GM23248 (cell line): ENCODE measurements around the gene CD83. TPM values are rescaled to one million over a fixed set of nuclear protein-coding genes. Genes with fewer than 3 reads are reported as not detected.
A peak's percentile ranks its signal among the peaks of the same experiment; 100 is the strongest.

Experiments used
- DNase-seq: peaks from one replicate; pipeline ENCODE4 v3.0.0-alpha.2; 2015
- H2AFZ ChIP-seq: fragments of 200-600 bp; sonication (generic); 2 replicates; pipeline ENCODE4 v1.6.1; 2016; ENCODE audit warnings: antibody characterized with exemption
- H3F3A ChIP-seq: fragments of 200-600 bp; sonication (generic); 2 replicates; pipeline ENCODE4 v1.6.1; 2016; ENCODE audit warnings: mild to moderate bottlenecking, antibody characterized with exemption, mixed run types; ENCODE audit not compliant: insufficient read depth
- H3K27ac ChIP-seq: fragments of 200-600 bp; sonication (generic); 2 replicates; pipeline ENCODE4 v1.5.1; 2016; ENCODE audit warnings: mild to moderate bottlenecking
- H3K27me3 ChIP-seq: fragments of 200-600 bp; sonication (generic); replicated peaks from 2 replicates; pipeline ENCODE4 v1.6.1; 2016; ENCODE audit warnings: mild to moderate bottlenecking; ENCODE audit not compliant: insufficient read depth
- H3K36me3 ChIP-seq: fragments of 200-600 bp; sonication (generic); 2 replicates; pipeline ENCODE4 v1.6.1; 2016; ENCODE audit warnings: low read depth, mild to moderate bottlenecking
- H3K4me1 ChIP-seq: fragments of 200-600 bp; sonication (generic); 2 replicates; pipeline ENCODE4 v1.6.1; 2016; ENCODE audit warnings: mild to moderate bottlenecking; ENCODE audit not compliant: insufficient read depth
- H3K4me2 ChIP-seq: fragments of 200-600 bp; sonication (generic); one replicate; pipeline ENCODE4 v1.6.1; 2016; ENCODE audit warnings: mild to moderate bottlenecking; ENCODE audit not compliant: unreplicated experiment
- H3K4me3 ChIP-seq: fragments of 200-600 bp; sonication (generic); 2 replicates; pipeline ENCODE4 v1.5.1; 2016; ENCODE audit warnings: mild to moderate bottlenecking
- H3K79me2 ChIP-seq: fragments of 200-600 bp; sonication (generic); 2 replicates; pipeline ENCODE4 v1.6.1; 2016; ENCODE audit warnings: mild to moderate bottlenecking; ENCODE audit not compliant: insufficient read depth
- H3K9ac ChIP-seq: fragments of 200-600 bp; sonication (generic); 2 replicates; pipeline ENCODE4 v1.6.1; 2016; ENCODE audit warnings: mild to moderate bottlenecking
- H3K9me2 ChIP-seq: fragments of 200-600 bp; sonication (generic); 2 replicates; pipeline ENCODE4 v1.6.1; 2016; ENCODE audit warnings: mixed run types, mild to moderate bottlenecking, moderate library complexity; ENCODE audit not compliant: insufficient read depth
- H3K9me3 ChIP-seq: fragments of 200-600 bp; sonication (generic); one replicate; pipeline ENCODE4 v1.6.1; 2017; ENCODE audit warnings: low read depth
- H4K20me1 ChIP-seq: fragments of 200-600 bp; sonication (generic); 2 replicates; pipeline ENCODE4 v1.6.0; 2016; ENCODE audit not compliant: insufficient read depth
- EZH2 ChIP-seq: fragments of 200-600 bp; sonication (generic); IDR thresholded peaks from 2 replicates; pipeline ENCODE4 v1.6.1; 2018; ENCODE audit warnings: antibody characterized with exemption, mild to moderate bottlenecking; ENCODE audit not compliant: insufficient read depth, poor library complexity, severe bottlenecking
- EZH2phosphoT487 ChIP-seq: fragments of 200-600 bp; sonication (generic); IDR thresholded peaks from 2 replicates; pipeline ENCODE4 v1.6.1; 2018; ENCODE audit warnings: antibody characterized with exemption, moderate library complexity, mild to moderate bottlenecking, low read depth; ENCODE audit not compliant: insufficient read depth
- WGBS, 2 experiments: methylation state at CpG; one replicate each; pipeline ENCODE4 v1.1.6; 2015 to 2017; ENCODE audit warnings: low lambda C conversion rate in 2 of 2, low coverage in 1 of 2; ENCODE audit errors: missing lambda C conversion rate in 2 of 2; 5-methylcytosine and 5-hydroxymethylcytosine counted together
- in situ Hi-C: fragments of 300-500 bp; cut with MboI; formaldehyde crosslinking; loops from 2 replicates; pipeline ENCODE4 v1.15.0; 2020
- polyA plus RNA-seq: library from polyadenylated mRNA; unstranded; fragments of >200 nt; fragmentation: Nextera tagmentation; extraction: Ambion mirVana; gene quantifications from 2 replicates; pipeline ENCODE4 v1.2.1, GENCODE V29; 2016
- small RNA-seq: library from RNA; depleted of rRNA; stranded (forward); fragments of <200 nt; gene quantifications from one replicate; pipeline ENCODE3, GENCODE V24; 2014; ENCODE audit warnings: low read depth, low replicate concordance
- total RNA-seq: library from RNA; depleted of rRNA; stranded (reverse); fragments of >200 nt; shearing (Covaris generic); gene quantifications from 2 replicates; pipeline ENCODE4 v1.2.3, GENCODE V29; 2014; rRNA removed

CD83 gene
- total and polyA plus RNA-seq, 2 experiments from 2014 or later: 1.2 to 1.5 TPM

DNA sequence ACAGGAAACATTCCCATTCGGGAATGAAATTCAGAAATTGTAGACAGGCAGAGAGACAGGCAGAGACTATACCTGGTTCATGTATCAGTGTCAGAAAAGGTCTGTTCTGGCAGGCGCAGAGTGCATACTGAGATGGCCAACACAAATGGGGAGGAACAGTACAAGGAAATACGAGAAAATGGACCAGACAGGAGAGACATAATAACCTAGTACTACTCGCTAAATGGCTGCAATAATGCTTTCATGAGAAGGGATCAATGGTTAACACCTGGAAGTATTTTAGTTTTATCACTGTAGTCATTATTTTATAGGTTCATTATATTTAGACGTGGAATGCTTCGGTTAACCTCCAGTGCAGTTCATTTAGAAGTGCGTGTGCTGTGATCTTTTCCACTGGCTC lies 58.9 kb downstream of the CD83 start:
- H3K4me2 ChIP-seq: no peak overlapping the region
- no peaks in the 10 kb centered on the region for H3K9me2 ChIP-seq
- H2AFZ ChIP-seq: no peak overlapping the region
- H3K27ac ChIP-seq: no peak overlapping the region
- in situ Hi-C loops: no loop called here
- H3K4me1 ChIP-seq: 0 out of 2 replicates have a peak, but pooled peaks cover 9% of the 10 kb centered on the region
- H3K9ac ChIP-seq: no peak overlapping the region
- H3K79me2 ChIP-seq: no peaks in the 10 kb centered on the region
- no peak overlapping the region for H3K4me3 ChIP-seq
- no peaks in the 10 kb centered on the region for H3K27me3 ChIP-seq
- H3K36me3 ChIP-seq: no peaks in the 10 kb centered on the region
- no peaks in the 10 kb centered on the region for H4K20me1 ChIP-seq
- TF ChIP-seq EZH2phosphoT487: no peak
- TF ChIP-seq EZH2: no peak
- WGBS, 2 experiments: 70 to 77% methylated on average over 7 of the region's 7 CpGs
- H3K9me3 ChIP-seq: no peaks in the 10 kb centered on the region
- no peaks in the 10 kb centered on the region for H3F3A ChIP-seq
- no peak for DNase-seq

DNA sequence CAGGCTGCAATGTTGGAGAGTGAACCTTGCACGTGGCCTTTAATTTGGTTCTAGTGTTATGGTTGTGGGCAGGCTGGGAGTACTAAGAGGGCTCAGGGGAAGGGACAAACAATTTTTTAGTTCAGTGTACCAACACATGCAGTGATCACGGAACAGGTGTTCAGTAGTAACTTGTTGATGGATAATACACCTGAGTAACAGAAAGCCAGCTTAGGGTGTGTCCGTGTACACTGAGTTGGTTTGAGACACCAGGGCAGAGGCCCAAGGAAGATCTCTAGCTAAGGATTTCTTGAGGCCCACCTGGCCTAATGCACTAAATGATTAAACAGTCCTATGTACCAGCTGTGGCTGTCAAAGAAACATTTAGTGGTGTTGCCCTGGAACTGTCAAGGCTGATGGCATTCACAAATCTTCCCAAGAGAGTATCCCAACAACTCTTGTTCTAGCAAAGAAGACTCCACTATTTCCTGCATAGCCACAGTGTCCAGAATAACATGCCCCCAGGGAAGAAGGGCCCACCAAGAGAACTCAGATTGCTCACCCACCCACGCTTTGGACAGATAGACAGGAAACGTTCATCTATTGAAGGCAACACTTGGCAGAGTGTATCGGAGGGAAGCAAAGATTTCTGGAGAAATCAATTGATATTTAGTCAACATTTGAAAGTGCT lies 60.0 kb downstream of the CD83 start:
- Histone ChIP-seq H3K9ac (no peak overlapping the region), H3K4me3 (no peak overlapping the region), H3K4me1 (0 out of 2 replicates have a peak, but pooled peaks cover 9% of the 10 kb centered on the region), H3K9me3 (no peaks in the 10 kb centered on the region), H3F3A (no peaks in the 10 kb centered on the region), H4K20me1 (no peaks in the 10 kb centered on the region), H2AFZ (no peak overlapping the region), H3K9me2 (no peaks in the 10 kb centered on the region), H3K27ac (no peak overlapping the region), H3K4me2 (no peak overlapping the region), H3K36me3 (no peaks in the 10 kb centered on the region), H3K27me3 (no peaks in the 10 kb centered on the region), H3K79me2 (no peaks in the 10 kb centered on the region)
- 72 to 74% methylated on average over 6 of the region's 6 CpGs for WGBS, 2 experiments
- peak; percentile 14 for DNase-seq
- in situ Hi-C loops: no loop called here
- no peak for TF ChIP-seq EZH2
- no peak for TF ChIP-seq EZH2phosphoT487

DNA sequence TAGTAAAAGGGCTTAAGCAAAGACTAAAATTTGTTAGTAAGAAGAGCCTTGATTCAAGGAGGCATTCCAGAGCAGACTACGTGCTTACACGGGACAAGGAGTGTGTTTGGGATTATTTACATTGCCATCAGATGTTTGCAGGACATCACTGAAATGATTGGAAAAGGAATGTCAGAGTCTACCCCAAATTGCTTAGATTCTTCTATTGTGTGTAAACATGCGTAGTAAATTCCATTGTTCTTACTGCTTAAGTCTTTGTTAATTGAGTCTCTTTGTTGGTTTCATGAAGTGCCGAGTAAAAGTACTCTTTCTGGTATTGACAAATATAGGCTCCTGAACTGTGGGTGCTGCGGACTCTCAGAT lies 60.5 kb downstream of the CD83 start:
- Histone ChIP-seq H2AFZ (no peak overlapping the region), H3K9me2 (no peaks in the 10 kb centered on the region), H3K27me3 (peaks cover 2% of the 10 kb centered on the region; the same call in 1 of the 2 replicates), H3K9me3 (no peaks in the 10 kb centered on the region), H3K4me2 (no peak overlapping the region), H3K79me2 (no peaks in the 10 kb centered on the region), H4K20me1 (no peaks in the 10 kb centered on the region), H3K27ac (no peak overlapping the region), H3F3A (no peaks in the 10 kb centered on the region), H3K36me3 (no peaks in the 10 kb centered on the region), H3K9ac (no peak overlapping the region), H3K4me3 (no peak overlapping the region), H3K4me1 (0 out of 2 replicates have a peak, but pooled peaks cover 9% of the 10 kb centered on the region)
- in situ Hi-C loops: no loop called here
- WGBS, 2 experiments: 73 to 76% methylated on average over 5 of the region's 5 CpGs
- peak; percentile 19 for DNase-seq
- TF ChIP-seq EZH2phosphoT487: no peak
- no peak for TF ChIP-seq EZH2

DNA sequence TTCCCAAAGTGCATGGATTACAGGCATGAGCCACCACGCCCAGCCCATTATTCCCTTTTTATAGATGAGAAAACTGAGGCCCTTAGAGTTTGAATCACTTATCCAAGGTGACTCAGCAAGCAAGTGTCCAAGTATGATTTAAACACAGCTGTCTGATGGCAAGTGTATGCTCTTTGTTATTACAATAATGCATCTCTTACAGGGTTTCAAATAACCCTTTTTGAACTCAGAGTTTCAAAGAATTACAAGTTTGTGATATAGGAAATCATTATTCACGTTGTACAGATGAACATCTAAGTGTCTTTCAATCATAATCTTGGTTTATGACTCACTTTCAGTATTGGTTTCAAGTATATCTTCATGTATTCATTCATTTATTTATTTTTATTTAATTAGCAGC lies 63.0 kb downstream of the CD83 start:
- 42 to 44% methylated on average over 2 of the region's 2 CpGs for WGBS, 2 experiments
- DNase-seq: no peak
- Histone ChIP-seq H3K4me2 (no peak overlapping the region), H2AFZ (no peak overlapping the region), H3K9ac (no peak overlapping the region), H3K27ac (no peak overlapping the region), H3K4me3 (no peak overlapping the region), H3F3A (no peaks in the 10 kb centered on the region), H4K20me1 (no peaks in the 10 kb centered on the region), H3K9me3 (no peaks in the 10 kb centered on the region), H3K4me1 (0 out of 2 replicates have a peak, but pooled peaks cover 9% of the 10 kb centered on the region), H3K27me3 (peaks cover 4% of the 10 kb centered on the region; the same call in 1 of the 2 replicates), H3K9me2 (no peaks in the 10 kb centered on the region), H3K36me3 (no peaks in the 10 kb centered on the region), H3K79me2 (no peaks in the 10 kb centered on the region)
- in situ Hi-C loops: no loop called here
- TF ChIP-seq EZH2phosphoT487 (no peak), EZH2 (no peak)

DNA sequence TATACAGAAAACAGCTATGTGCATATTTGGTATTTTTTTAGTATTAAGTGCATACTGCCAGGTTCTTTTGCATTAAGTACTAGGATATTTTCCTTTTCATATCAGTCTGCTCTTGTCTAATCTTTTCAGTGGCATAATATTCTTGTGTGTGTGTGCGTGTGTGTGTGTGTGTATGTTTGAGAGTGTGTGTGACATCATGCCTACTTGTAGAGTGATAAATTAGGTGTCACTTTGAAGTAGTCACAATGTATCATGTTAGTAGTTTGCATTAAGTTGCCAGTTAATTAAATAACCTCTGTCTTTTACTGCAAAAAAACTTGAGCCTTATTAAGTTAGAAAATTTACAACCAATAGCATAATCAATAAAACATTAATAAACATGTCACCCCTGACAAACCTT lies 65.3 kb downstream of the CD83 start:
- in situ Hi-C loops: no loop called here
- TF ChIP-seq EZH2phosphoT487 (no peak), EZH2 (no peak)
- H3K9ac ChIP-seq: no peak overlapping the region

More for the DNA sequence above, 65.3 kb downstream of the CD83 start:
- Histone ChIP-seq H3K36me3 (no peaks in the 10 kb centered on the region), H3K4me1 (0 out of 2 replicates have a peak, but pooled peaks cover 5% of the 10 kb centered on the region), H3K4me2 (no peak overlapping the region), H4K20me1 (no peaks in the 10 kb centered on the region), H3K9me2 (no peaks in the 10 kb centered on the region), H2AFZ (no peak overlapping the region), H3K27me3 (peaks cover 4% of the 10 kb centered on the region; the same call in 1 of the 2 replicates), H3K27ac (no peak overlapping the region), H3K79me2 (no peaks in the 10 kb centered on the region), H3F3A (no peaks in the 10 kb centered on the region), H3K9me3 (no peaks in the 10 kb centered on the region), H3K4me3 (no peak overlapping the region)
- 47 to 70% methylated on average over 1 of the region's 1 CpG for WGBS, 2 experiments
- no peak for DNase-seq

Small RNAs within 50 kb of the gene (small RNA-seq; reads per million reads assigned to genes)
- not detected for gene RNU7-133P

Other genes with a start within 250 kb of the CD83 start
- 2.3 and 2.7 TPM in 2 replicates for gene RNF182, start 192.8 kb upstream of the CD83 start, total RNA-seq
- gene RNF182, start 192.8 kb upstream of the CD83 start, polyA plus RNA-seq: 1.8 and 2.0 TPM in 2 replicates